ENCODE measurements around the gene RAD51B.

Gene RAD51B

DNA sequence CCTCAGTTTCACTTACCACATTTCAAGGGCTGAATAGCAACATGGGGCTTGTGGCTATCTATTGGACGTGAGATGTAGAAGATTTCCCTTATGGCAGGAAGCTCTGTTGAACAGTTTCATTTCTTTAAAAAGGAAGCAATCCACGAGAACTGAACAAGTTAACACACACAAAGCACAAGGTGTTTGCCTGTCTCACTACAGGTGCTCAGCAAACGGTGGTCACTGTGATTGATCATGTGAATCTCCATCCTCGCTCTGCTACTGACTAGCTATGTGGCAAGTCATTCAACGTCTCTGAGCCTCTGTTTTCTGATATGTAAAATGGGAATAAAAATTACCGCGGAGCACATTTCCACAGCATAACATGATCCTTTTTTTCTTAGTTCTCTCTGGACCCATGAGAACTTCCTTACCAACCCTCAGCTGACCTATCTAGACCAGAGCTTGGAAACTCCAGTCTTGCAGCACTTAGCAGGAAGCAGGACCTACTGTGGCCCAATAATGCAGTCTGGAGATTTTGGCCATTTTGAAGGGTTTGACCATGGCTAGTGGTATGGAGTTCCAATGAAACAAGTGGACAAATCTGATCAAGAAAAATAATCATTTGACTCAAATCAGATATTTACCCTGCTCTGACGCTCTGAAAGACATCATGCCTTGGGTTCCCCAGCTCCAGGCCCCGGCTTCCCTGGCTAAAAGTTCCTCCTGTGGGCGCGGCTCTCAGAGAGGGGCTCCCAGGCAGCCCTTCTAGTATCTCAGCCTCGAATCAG is 694.4 kb downstream of the RAD51B start:
- no peak for DNase-seq (ENCODE audit: low read depth in 4 of 4, low spot score in 1 of 4)

DNA sequence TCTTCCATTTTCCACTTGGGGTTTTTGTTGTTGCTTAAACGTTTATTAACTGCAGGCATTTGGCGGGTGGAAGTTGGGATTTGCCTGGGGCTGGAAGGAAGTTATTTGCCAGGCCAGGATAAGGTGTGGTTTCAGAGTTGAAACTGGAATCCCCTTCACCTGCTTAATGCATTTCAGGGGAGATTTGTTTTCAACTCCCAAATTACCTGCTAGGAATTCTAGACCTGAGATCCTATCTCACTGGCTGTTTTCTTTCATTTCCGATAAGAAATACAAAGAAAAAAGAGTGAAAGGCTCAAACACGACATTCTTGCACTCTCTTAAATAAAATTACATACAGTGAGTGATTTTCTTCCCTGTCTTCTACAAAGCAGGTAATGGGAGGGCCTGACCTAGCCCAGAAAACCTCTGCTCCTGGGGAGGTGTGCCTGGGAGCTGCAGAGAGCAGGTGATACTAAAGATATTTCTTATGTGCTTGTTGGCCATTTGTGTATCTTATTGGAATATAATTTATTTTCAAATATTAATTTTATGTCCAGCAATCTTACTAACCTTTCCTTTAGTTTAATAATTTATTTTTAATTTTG is 695.1 kb downstream of the RAD51B start:
- DNase-seq (ENCODE audit: low read depth in 4 of 4, low spot score in 1 of 4): no peak

DNA sequence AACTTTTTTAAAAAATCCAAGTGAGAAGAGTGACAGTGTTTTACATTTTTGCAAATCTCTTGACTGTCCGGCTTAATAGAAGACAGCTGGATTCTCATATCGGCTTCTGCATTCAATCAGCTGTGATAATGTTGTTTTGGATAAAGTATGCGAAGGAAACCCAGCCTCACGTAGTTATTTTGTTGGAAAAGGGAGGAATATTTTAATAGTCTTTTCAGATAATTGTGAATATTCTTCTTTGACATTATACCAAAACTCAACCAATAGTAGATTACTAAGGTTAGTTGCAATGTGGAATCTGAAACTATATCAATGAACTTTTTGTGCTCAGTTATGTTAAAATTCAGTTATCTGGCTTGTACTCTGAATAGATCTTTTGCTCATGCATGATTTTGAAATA is 696.8 kb downstream of the RAD51B start:
- no peak for DNase-seq (ENCODE audit: low read depth in 4 of 4, low spot score in 1 of 4)

DNA sequence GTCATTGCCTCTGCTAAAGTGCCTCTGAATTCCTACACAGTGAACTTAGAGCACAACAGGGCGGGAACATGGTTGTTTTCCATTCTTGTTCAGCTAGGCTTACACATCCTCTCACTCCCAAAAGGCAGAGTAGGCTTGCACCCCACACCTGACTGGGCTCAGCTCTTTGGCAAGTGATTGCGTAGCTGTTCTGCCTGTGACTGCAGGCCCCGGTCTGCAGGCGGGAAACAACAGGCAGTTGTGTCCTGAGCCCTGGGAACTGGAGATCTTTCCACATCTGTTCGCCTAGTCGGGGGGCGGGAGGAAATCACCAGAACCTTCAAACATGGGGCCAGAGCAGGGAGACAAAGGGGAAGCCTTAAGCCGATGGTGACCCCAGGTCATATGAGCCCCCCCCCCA is 698.6 kb downstream of the RAD51B start:
- DNase-seq (ENCODE audit: low read depth in 4 of 4, low spot score in 1 of 4): no peak

DNA sequence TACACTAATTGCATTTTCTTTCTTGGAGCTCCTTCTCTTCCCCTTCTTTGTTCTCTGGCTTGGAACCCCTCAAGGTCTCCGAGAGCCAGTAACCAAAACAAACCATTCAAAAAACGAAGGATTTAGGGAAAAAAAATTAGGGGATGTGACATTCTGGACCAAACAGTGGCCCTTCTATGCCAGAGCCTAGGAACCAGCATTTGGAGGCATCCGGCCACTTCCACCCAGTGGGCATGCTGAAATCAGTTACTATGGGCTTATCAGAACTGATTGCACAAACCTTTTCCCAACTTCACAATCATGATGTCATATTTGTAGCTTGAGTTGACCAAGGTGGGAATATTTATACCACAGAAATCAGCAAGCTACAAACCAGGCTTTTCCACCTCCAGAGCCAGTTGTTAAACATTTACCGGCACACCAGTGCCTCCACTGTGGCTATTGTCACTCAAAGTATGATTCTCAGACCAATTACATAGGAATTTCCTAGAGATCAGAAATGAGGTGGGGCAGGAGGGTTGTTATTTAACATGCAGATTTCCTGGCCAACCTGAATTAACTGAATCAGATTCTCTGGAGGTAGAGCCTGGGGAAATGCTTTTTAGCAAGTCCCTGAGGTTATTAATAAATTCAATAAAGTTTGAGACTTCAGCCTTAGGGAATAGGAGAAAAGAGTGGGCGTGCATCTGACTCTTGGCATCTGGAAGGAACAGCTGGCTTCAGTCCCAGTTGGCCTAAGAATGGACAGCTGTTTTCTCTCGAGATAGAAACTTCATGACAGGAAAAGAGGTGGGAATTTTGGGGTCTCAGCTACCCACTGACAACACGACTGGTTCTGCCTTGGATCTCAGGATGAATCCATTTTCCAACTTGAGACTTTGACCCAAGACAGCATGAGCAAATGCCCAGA is 699.4 kb downstream of the RAD51B start:
- DNase-seq (ENCODE audit: low read depth in 4 of 4, low spot score in 1 of 4): no peak

DNA sequence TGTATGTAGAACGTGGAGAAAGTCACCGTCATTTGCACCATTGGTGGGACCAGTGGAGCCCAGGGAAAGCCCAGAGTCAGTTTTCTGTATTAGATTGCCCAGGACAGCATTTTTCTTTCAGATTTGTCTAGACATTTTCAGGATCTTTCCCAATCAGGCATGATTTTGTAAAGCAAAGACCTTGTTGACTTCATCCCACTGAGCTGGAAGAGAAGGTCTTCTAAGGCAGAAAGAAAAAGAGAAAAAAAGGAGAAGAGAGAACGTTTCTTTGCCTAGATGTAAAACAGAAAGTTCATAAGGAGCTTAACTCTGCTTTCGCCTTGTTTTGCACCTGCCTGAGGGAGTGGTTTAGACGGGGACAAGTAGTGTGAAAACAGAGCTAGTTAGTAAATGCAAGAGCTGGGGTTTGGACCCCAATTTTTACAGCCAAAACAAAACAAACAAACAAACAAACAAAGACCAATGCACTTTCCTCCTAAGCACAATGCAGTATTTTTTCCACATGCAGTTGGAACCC is 700.1 kb downstream of the RAD51B start:
- DNase-seq (ENCODE audit: low read depth in 4 of 4, low spot score in 1 of 4): no peak

DNA sequence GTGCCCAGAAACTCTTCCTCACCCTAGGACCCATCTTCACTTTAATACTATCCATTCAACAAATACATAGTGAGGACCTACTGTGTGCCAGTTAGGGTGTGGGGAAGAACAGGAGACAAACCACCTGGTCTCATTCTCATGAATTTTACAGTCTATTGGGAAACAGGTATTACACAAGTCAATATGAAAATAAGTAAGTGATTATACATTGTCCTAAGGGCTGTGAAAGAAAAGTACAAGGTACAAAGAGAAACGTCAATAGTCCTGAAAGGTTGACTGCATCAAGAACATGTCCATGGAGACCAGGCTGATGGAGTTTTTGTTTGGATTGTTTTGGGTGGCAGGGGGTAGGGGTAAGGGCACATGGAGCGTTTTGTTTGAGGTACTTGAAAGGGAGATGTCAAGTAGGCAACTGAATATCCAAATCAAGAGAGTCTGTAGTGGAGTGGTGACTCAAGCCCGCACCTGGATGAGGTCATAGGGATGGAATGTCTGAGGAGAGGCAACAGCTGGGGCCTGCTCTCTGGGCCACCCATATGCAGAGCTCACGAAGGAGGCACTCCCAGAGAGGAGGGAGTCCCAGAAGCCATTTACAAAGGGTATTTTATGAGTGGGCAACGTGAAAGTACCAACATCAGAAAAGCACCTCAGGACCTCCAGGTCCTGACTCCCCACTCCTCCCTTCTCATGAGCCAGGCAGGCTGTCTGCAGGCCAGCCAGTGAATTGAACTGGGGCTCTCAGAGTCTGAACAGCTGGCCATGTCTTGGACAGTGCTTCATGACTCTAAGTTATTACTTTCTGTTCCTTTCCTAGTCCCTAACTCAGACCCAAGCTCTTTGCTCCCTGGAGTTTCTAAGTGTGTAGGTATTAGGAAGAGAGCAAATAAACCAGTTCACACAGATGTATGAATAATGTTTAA is 701.3 kb downstream of the RAD51B start:
- DNase-seq (ENCODE audit: low read depth in 4 of 4, low spot score in 1 of 4): no peak

DNA sequence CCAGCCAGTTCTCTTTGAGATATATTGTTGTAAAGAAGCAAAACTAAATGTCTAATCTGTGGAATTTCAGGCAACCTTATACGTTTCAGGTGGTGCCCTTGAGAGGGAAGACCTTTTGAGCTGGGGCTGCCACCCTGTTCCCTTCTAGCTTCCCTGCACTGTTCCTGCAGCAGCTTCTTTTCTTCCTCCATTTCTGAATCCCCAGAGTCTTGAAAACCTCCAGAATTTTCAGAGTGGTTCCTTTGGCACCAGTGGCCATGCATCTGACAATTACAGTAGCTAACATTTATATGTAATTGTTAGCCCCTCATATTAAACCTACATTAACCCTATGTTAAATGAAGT is 702.0 kb downstream of the RAD51B start:
- DNase-seq (ENCODE audit: low read depth in 4 of 4, low spot score in 1 of 4): no peak

DNA sequence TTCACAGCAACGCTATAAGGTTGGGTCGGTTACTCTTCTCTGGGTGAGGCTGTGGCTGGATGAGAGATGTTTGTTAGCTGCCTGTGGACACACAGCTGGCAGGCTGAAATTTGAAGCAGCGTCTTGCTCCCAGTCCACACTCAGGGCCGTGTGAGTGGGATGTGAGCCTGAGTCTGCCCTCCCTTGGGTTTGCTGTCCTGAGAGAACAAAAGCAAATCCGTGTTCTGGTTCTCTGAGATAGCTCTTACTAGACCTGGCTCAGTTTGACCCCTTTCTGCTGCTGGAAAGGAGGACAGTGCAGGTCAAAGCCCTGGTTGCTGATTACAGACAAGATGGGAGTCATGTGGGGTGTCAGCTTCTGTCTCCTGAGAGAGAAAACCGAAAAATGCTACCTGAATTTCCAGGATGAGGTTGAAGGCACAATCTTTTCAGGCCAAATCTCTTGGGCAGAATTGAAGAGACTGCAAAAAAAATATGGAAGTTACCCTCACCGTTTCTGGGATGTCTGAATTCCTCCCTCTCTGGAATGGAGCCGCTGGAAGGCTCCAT is 702.5 kb downstream of the RAD51B start:
- no peak for DNase-seq (ENCODE audit: low read depth in 4 of 4, low spot score in 1 of 4)

DNA sequence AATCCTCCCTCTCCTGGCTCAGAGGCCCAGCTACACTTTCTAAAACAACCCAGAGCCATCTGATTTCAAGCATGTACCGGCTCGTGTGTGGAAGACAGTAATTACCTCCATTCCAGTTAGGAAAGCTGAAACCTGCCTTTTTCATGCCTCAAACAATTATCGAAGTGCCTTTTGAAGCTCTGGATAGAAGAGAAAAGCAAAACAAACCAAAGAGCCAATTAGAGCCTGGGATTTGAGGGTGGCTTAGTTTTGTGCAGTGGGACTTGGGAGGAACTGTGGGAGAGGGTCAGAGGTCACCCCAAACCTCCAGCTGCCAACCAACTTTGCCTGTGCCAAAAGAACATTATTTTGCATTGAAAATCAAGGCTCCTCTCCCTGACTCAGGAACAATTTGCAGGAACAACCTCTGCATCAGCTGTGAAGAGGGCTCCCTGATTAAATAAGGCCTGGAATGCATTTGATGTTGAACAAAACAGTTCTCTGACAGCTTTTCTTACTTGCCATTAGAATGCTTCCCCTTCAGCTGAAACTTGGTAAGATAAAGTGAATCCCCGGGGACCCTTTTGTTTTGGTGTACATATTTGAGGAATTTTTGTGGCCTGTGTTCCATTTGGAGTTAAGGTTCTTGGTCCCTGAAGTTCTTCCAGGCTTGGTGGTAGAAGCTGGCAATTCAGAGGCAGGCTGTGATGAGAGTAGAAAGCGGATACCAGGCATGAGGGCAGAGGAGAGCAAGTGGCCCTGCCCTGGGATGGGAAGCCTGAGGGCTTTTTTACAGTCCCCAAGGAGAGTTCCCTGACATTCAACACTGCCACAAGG is 703.1 kb downstream of the RAD51B start:
- DNase-seq (ENCODE audit: low read depth in 4 of 4, low spot score in 1 of 4): no peak

DNA sequence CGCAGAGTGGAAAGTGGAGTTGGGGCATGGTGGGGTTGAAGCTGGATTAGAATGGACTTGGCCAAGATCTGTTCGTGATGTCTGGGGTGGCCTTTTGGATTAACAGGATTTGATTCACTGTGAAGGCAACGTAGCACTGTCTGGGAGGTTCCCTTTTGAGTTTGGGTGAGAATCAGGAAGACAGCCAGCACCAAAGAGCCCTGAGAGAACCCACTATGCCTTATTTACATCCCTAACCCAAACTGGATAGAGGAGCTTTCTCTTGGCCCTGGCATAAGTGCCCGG is 703.7 kb downstream of the RAD51B start:
- DNase-seq (ENCODE audit: low read depth in 4 of 4, low spot score in 1 of 4): no peak

DNA sequence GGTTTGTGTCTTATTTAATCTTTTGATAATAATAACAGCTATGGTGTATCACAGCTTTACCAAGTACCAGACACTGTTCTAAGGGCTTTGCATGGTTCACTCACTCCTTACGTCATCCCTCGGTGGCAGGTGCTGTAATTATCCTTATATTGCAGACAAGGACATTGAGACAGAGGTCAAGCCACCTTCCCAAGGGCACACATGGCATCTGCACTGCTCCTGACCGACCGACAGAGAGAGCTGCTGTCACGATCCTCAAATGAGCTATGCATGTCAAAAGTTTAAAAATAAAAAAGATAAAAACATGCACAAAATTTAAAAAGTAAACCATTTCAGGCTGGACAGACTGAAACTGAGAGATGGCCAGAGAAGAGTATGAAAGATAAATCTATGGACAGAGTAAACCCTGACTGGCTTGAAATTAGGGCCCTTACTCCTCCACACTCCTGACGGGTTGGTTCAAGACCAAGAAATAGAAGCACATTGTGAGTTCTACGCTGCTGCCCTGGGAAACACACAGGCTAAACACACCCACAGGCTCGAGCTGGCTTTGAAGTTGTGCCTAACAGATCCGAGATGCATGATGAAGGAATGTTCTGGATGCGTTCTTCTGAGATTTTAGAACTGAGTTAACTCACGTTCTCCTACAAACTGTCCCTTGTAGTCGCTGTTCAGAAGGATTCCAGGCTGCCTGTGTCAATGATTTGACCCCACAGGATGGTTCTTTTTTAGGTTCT is 704.6 kb downstream of the RAD51B start:
- no peak for DNase-seq (ENCODE audit: low read depth in 4 of 4, low spot score in 1 of 4)

DNA sequence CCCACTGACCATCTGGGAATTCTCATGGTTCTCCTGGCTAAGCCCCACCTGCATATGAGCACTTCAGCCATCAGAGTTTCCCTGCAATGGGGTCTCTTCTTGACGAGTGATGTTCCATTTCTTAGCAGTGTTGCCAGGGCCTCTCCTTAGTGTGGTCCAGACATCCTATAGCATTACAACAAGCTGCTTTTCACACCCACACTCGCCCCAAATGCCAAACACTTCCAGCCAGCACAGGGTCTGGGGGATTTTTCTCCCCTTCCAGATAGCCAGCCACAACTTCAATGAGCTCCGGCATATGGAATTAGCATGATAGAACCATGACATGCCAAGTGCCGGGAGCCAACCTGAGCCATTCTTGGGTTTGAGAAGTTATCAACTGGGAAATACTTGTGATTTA is 705.9 kb downstream of the RAD51B start:
- no peak for DNase-seq (ENCODE audit: low read depth in 4 of 4, low spot score in 1 of 4)

DNA sequence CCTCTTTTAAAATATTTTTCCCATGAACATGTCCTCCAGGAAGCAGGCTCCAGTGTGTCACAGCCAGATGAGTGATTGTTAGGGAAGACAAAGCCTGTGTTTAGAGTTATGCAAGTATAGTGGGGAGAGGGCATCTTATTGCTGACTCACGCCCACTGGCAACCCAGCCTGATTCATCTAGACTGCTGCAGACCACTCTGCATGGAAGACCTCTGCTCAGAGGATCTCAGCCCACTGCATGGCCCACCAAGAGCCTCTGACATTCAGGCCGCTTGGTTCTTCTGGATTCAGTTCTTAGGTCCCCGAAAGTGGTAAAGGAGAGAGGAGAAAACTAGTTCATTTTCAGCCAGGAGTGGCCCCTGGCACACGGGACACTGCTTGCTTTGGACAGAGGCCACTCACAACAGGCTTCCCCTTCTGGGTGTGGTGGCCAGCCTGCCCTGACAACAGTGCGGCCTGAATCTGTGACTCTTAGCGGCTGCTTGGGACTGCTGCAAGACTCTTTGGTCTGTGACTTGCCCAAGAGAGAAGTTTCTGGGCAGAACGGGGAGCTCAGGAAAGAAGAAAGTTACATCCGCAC is 707.0 kb downstream of the RAD51B start:
- DNase-seq (ENCODE audit: low read depth in 4 of 4, low spot score in 1 of 4): no peak

DNA sequence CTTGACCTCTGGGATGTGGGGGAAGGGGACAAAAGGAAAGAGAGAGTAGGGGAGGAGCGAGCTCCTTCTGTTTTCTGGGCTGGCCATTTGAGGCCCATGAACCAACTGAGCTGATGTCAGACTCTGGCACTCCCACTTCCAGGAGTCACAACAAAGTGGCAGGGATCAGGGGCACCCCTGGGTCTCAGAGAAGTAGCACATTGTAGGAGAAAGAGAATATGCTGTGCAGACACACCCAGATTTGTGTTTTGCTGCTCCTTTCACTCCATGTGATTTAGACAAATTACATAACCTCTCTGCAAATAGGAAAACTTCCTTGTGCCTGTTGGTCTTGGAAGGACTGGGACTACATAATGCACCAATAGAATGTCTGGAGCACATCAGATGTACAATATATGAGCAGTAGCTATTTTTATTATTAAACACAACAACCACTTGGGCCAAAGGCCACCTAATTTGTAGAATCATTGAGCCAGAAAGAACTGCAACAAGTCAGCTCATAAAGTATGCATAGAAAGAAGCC is 707.8 kb downstream of the RAD51B start:
- DNase-seq (ENCODE audit: low read depth in 4 of 4, low spot score in 1 of 4): no peak

DNA sequence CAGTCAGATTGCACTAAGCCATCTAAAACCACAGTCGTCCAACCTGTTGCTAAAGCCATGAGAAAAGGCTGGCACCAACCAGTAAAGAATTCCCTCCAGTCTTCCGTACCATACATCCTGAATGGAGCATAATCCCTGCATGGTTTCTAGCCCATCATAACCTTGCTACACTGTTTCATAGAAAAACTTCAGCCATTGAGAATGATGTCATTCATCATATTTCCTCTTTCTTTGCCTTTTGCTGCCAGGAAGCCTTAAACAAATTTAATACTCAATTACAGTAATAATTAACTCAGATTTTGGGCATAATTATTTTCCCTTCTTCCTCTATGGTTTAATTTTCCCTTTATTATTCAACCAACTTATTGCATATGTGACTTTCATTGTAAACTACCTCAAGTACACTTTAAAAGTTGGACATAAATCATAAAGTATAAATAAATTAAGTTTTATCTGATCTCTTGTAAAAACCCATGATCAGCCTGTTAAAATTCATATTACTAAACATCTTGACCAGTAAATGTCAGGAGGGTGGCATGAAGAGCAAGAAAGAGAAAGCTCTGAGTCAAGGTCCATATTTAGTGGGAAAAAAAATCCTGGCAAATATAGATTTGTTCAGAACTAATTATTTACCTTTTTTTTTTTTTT is 708.6 kb downstream of the RAD51B start:
- DNase-seq (ENCODE audit: low read depth in 4 of 4, low spot score in 1 of 4): no peak

DNA sequence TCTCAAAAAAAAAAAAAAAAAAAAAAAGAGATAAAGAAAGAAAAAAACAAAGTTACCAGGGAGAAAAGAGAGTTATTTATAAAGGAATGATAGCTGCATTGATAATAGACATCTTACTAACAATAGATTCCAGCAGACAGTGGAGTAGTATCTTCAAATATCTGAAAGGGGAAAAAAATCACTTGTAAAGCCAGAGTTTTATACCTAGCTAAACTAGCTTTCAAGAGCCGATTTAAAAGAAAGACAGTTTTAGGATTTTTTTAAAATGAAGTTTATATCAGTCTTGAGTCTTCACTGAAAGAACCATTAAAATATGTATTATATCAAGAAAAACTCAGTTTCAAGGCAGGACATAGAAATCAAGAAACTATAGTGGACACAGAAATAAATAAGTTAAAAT is 710.9 kb downstream of the RAD51B start:
- DNase-seq (ENCODE audit: low read depth in 4 of 4, low spot score in 1 of 4): no peak

DNA sequence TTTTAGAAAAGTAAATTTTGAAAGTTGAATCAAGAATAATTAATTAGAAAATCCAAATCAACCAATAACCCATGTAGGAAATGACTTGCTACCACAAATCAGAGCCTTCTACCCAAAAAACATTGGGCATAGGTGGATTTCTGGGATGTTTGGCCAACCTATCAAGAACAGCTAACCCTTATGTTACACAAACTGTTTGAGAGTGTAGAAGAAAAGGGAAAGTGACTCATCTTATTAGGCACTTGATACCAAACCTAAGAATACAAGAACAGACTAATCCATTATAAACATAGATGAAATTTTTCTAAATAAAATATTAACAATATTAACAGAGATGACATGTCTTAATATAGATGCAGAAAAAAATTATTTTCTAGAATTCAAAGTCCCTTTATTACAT is 712.9 kb downstream of the RAD51B start:
- DNase-seq (ENCODE audit: low read depth in 4 of 4, low spot score in 1 of 4): no peak

Measured in stimulated activated CD4-positive, alpha-beta T cell treated with anti-CD3 and anti-CD28 coated beads, Interleukin-1b, Interleukin-23, amount 100 ng/mL, for 24 hours (primary cell).